ENCODE results near the gene NUDT3. TPM values are rescaled to one million over a fixed set of nuclear protein-coding genes. Genes with fewer than 3 reads are reported as not detected.
A peak's percentile ranks its signal among the peaks of the same experiment; 100 is the strongest.

Gene NUDT3
- total and polyA plus RNA-seq, 9 of the 15 experiments (the other 6 are each of a cell fraction or from before 2014, with no cell fraction given), result 5.4 to 81.2 (median 56.4) TPM

GRCh38 chr6:34247481-34248197 lies 144.8 kb downstream of the NUDT3 start:
- Histone ChIP-seq H3K4me3 (peak overlapping the region; percentile 76), H3K9ac (ENCODE audit: insufficient read depth in 1 of 2, low read depth in 2 of 2, low read length in 2 of 2) (peak overlapping the region; percentile 83 to 93), H3K9me1 (ENCODE audit: control insufficient read depth, insufficient read depth, low read length) (peaks cover 5% of the 10 kb centered on the region), H3K27ac (ENCODE audit: extremely low read depth, low read depth, low read length) (peak overlapping the region; percentile 86), H3K79me2 (ENCODE audit: control insufficient read depth, insufficient read depth, low read length) (peaks cover 40% of the 10 kb centered on the region), H3K36me3 (ENCODE audit: control insufficient read depth, insufficient read depth, low read length) (peaks cover 44% of the 10 kb centered on the region), H4K20me1 (replicated peaks; ENCODE audit: control insufficient read depth, insufficient read depth, low read length) (peaks cover 27% of the 10 kb centered on the region; the same call in 1 of the 2 replicates), H3K4me2 (ENCODE audit: insufficient read depth, low read length) (peak overlapping the region; percentile 100), H3K27me3 (ENCODE audit: control insufficient read depth in 2 of 2, insufficient read depth in 2 of 2, low read length in 2 of 2) (no peaks in the 10 kb centered on the region; a peak in 1 of 5 replicates), H3K4me1 (replicated peaks in 1 of 2; ENCODE audit: control insufficient read depth in 2 of 2, insufficient read depth in 2 of 2, low read length in 2 of 2) (peaks cover 49 to 63% of the 10 kb centered on the region in 2 experiments), H3K9me3 (replicated peaks; ENCODE audit: control insufficient read depth, insufficient read depth, low read depth, low read length) (no peaks in the 10 kb centered on the region; the same call in 1 of the 2 replicates), H2AFZ (ENCODE audit: low read depth, low read length) (no peak overlapping the region)
- ChIA-PET CTCF (ENCODE audit: low intra/inter-chr PET ratio) (interaction anchor here (1.2 to 3.0 kb wide), 2 partner anchors 52 to 167 kb away, joined by 3 to 27 read pairs; no protein-coding TSS in a partner anchor), POLR2A (interaction anchor here (0.5 to 4.9 kb wide), 28 partner anchors 11 to 1485 kb away, joined by 3 to 67 read pairs (median 4); partner anchors contain the start of genes HMGA1 and RPS10)
- peak; percentile 3; the same call in 2 of the 3 replicates for ATAC-seq
- intact Hi-C loops (cut with micrococcal nuclease), result loop anchor here (2.0 kb wide), 3 partner anchors 71 to 145 kb away; partner anchors contain the start of gene NUDT3
- no TSS peak for BruUV-seq (replicated peaks)
- WGBS (ENCODE audit: insufficient coverage, low coverage, missing lambda C conversion rate), result 19% methylated on average over 6 of the region's 6 CpGs
- in situ Hi-C loops (cut with MboI), result loop anchor here (5.0 kb wide), 2 partner anchors 165 to 360 kb away; no protein-coding TSS in a partner anchor
- FAIRE-seq, result peak; percentile 58
- DNase-seq (ENCODE audit: extremely low read depth in 1 of 4, low spot score in 3 of 4), result peak; percentile 45 to 75 (median 54)
- TF ChIP-seq ZNF133 (CRISPR knock-in tag; IDR thresholded peaks at IDR 0.05) (no peak), FOSL1 (tag; conservative IDR thresholded peaks at IDR 0.05) (0 out of 2 replicates have a peak, but pooled peaks have one; percentile 6), TCF15 (CRISPR knock-in tag; IDR thresholded peaks at IDR 0.05) (0 out of 2 replicates have a peak, but pooled peaks have one; percentile 32), MAX (CRISPR knock-in tag; IDR thresholded peaks at IDR 0.05) (peak; percentile 35; the same call in 1 of the 2 replicates), ATF4 (CRISPR knock-in tag; IDR thresholded peaks at IDR 0.05) (0 out of 2 replicates have a peak, but pooled peaks have one; percentile 23), HDAC8 (tag; IDR thresholded peaks at IDR 0.05) (peak; percentile 53; the same call in 1 of the 2 replicates), ZC3H8 (IDR thresholded peaks at IDR 0.05) (no peak), TAF7 (tag; IDR thresholded peaks at IDR 0.05) (no peak), THRAP3 (IDR thresholded peaks at IDR 0.05; ENCODE audit: borderline replicate concordance) (no peak), ZNF77 (CRISPR knock-in tag; IDR thresholded peaks at IDR 0.05) (no peak), HDAC1 (IDR thresholded peaks at IDR 0.05) (no peak), HDAC2 (IDR thresholded peaks at IDR 0.05) (0 out of 2 replicates have a peak, but pooled peaks have one; percentile 68), ARID1B (IDR thresholded peaks at IDR 0.05) (peak; percentile 79), ZEB2 (IDR thresholded peaks at IDR 0.05) (peak; percentile 75), CUX1 (CRISPR knock-in tag; IDR thresholded peaks at IDR 0.05) (no peak), FOXP1 (CRISPR knock-in tag; IDR thresholded peaks at IDR 0.05) (no peak)
